HEK293 (cell line): ENCODE measurements around the gene ANKRD52.

Experiments used
- CTCF ChIA-PET: fragments of 350-600 bp; formaldehyde crosslinking; extraction: SDS; loops from one replicate; lab custom pipeline; 2021; ENCODE audit warnings: antibody characterized with exemption; lab: Yijun Ruan, JAX
- POLR2A ChIA-PET: fragments of 300-600 bp; formaldehyde crosslinking; extraction: SDS; loops from one replicate; lab custom pipeline; 2020; ENCODE audit warnings: antibody characterized with exemption, inconsistent platforms; lab: Yijun Ruan, JAX
- H3K27ac ChIP-seq: fragments of 200-500 bp; sonication (Bioruptor generic); 2 replicates; pipeline ENCODE4 v1.5.1; 2014; ENCODE audit warnings: low read depth, low read length, control low read depth, inconsistent platforms; ENCODE audit errors: extremely low read depth
- H3K36me3 ChIP-seq, 2 experiments: fragments of 200-500 bp in 1 of 2; sonication (Bioruptor generic) in 1 of 2; 1 replicate in 1 of 2; 2 replicates in 1 of 2; pipeline ENCODE4 v1.5.1; 2014 to 2017; ENCODE audit warnings: inconsistent platforms in 2 of 2, low read length in 2 of 2; ENCODE audit not compliant: control insufficient read depth in 2 of 2, insufficient read depth in 1 of 2
- H3K4me1 ChIP-seq: fragments of 200-500 bp; sonication (Bioruptor generic); 2 replicates; pipeline ENCODE4 v1.5.1; 2014; ENCODE audit warnings: mild to moderate bottlenecking, low read length, inconsistent platforms; ENCODE audit not compliant: control insufficient read depth, insufficient read depth
- H3K4me3 ChIP-seq: 2 replicates; pipeline ENCODE4 v1.5.1; 2011; ENCODE audit warnings: low read depth, mild to moderate bottlenecking, control low read depth, low read length, moderate library complexity
- H3K9me3 ChIP-seq: fragments of 200-500 bp; sonication (Bioruptor generic); 2 replicates; pipeline ENCODE4 v1.5.1; 2014; ENCODE audit warnings: low read depth, low read length, inconsistent platforms; ENCODE audit not compliant: control insufficient read depth, insufficient read depth
- EGR2 ChIP-seq: fragments of 450-650 bp; formaldehyde crosslinking; IDR thresholded peaks from 2 replicates; pipeline ENCODE4 v1.5.1; 2016; ENCODE audit warnings: low read depth, missing biosample characterization, missing genetic modification characterization
- SP7 ChIP-seq: fragments of 450-650 bp; formaldehyde crosslinking; IDR thresholded peaks from 2 replicates; pipeline ENCODE4 v1.5.1; 2016; ENCODE audit warnings: missing biosample characterization, missing genetic modification characterization
- ZFHX2 ChIP-seq: fragments of 450-650 bp; formaldehyde crosslinking; conservative IDR thresholded peaks from 2 replicates; pipeline ENCODE4 v1.5.1; 2016; ENCODE audit warnings: missing biosample characterization, missing genetic modification characterization
- ZNF184 ChIP-seq: fragments of 450-650 bp; IDR thresholded peaks from 2 replicates; pipeline ENCODE4 v1.5.1; 2018; ENCODE audit warnings: missing biosample characterization, mild to moderate bottlenecking, missing genetic modification characterization
- ZNF302 ChIP-seq: fragments of 450-650 bp; formaldehyde crosslinking; IDR thresholded peaks from 2 replicates; pipeline ENCODE4 v1.5.1; 2016; ENCODE audit warnings: missing biosample characterization, missing genetic modification characterization, low read depth
- ZNF335 ChIP-seq: fragments of 450-650 bp; formaldehyde crosslinking; conservative IDR thresholded peaks from 2 replicates; pipeline ENCODE4 v1.5.1; 2016; ENCODE audit warnings: missing biosample characterization, missing genetic modification characterization
- ZNF544 ChIP-seq: fragments of 450-650 bp; formaldehyde crosslinking; IDR thresholded peaks from 2 replicates; pipeline ENCODE4 v1.5.0; 2017; ENCODE audit warnings: missing biosample characterization, missing genetic modification characterization
- ZNF571 ChIP-seq: fragments of 450-650 bp; formaldehyde crosslinking; IDR thresholded peaks from 2 replicates; pipeline ENCODE4 v1.5.0; 2017; ENCODE audit warnings: missing biosample characterization, missing genetic modification characterization
- ZNF585B ChIP-seq: fragments of 450-650 bp; formaldehyde crosslinking; IDR thresholded peaks from 2 replicates; pipeline ENCODE4 v1.5.1; 2016; ENCODE audit warnings: missing biosample characterization, missing genetic modification characterization
- ZNF707 ChIP-seq: fragments of 450-650 bp; formaldehyde crosslinking; IDR thresholded peaks from 2 replicates; pipeline ENCODE4 v1.5.1; 2016; ENCODE audit warnings: missing biosample characterization, missing genetic modification characterization
- TF ChIP-seq, protein P1 (sequence below): fragments of 450-650 bp; formaldehyde crosslinking; IDR thresholded peaks from 2 replicates; pipeline ENCODE4 v1.5.1; 2016; ENCODE audit warnings: missing biosample characterization, missing genetic modification characterization
- TF ChIP-seq, protein P2 (sequence below): IDR thresholded peaks from 2 replicates; pipeline ENCODE4 v1.6.1; 2011; ENCODE audit warnings: mild to moderate bottlenecking, low read depth, low read length, borderline replicate concordance
- TF ChIP-seq, protein P3 (sequence below): fragments of 450-650 bp; formaldehyde crosslinking; IDR thresholded peaks from 2 replicates; pipeline ENCODE4 v1.5.1; 2016; ENCODE audit warnings: missing biosample characterization, missing genetic modification characterization
- TF ChIP-seq, protein P4 (sequence below): fragments of 450-650 bp; formaldehyde crosslinking; IDR thresholded peaks from 2 replicates; pipeline ENCODE4 v1.5.1; 2016; ENCODE audit warnings: missing biosample characterization, missing genetic modification characterization

ANKRD52 gene

DNA sequence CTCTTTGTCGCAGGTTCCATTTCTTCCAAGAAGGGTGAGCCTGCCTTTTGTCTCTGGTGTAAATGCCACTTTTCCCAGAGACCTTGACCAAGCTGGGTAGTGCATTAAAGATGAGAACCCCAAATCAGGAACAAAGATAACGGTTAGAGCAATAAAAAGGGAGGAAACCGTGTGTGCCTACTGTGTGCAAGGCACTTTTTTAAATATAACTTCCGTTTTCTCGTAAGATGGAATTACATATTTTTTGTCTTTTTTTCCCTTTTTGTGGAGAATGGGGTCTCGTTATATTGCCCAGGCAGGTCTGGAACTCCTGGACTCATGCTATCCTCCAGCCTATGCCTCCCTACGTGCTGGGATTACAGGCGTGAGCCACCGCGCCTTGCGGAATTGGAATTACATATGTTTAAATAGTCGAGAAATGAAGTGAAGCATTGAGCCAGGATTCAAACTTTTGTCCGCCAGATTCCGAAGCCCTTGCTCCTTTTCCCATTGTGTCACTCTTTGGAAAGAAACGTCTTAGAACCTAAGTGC, 34.5 kb downstream of the ANKRD52 start:
- no peaks in the 10 kb centered on the region for H3K9me3 ChIP-seq
- CTCF ChIA-PET: interaction anchor here (1.0 to 5.3 kb wide), 9 partner anchors 10 to 120 kb away, joined by 4 to 73 read pairs (median 13); partner anchors contain the start of genes PA2G4, SMARCC2 and ZC3H10
- peak overlapping the region; percentile 51 for H3K27ac ChIP-seq
- H3K4me1 ChIP-seq: peaks cover 12% of the 10 kb centered on the region; the same call in 1 of the 2 replicates
- no peak overlapping the region for H3K4me3 ChIP-seq
- peaks cover 9 to 18% of the 10 kb centered on the region in 2 experiments; a peak in 2 of 3 replicates for H3K36me3 ChIP-seq
- POLR2A ChIA-PET: interaction anchor here (3.6 kb wide), 1 partner anchor 17 kb away, joined by 47 read pairs; no protein-coding TSS in a partner anchor
- no peak for TF ChIP-seq ZNF184 (tag by site-specific recombination)
- TF ChIP-seq, protein P1, sequence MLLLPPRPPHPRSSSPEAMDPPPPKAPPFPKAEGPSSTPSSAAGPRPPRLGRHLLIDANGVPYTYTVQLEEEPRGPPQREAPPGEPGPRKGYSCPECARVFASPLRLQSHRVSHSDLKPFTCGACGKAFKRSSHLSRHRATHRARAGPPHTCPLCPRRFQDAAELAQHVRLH (tag by site-specific recombination): no peak
- no peak for TF ChIP-seq ZNF302
- 0 out of 2 replicates have a peak, but pooled peaks have one; percentile 29 for TF ChIP-seq ZNF335
- TF ChIP-seq, protein P2, sequence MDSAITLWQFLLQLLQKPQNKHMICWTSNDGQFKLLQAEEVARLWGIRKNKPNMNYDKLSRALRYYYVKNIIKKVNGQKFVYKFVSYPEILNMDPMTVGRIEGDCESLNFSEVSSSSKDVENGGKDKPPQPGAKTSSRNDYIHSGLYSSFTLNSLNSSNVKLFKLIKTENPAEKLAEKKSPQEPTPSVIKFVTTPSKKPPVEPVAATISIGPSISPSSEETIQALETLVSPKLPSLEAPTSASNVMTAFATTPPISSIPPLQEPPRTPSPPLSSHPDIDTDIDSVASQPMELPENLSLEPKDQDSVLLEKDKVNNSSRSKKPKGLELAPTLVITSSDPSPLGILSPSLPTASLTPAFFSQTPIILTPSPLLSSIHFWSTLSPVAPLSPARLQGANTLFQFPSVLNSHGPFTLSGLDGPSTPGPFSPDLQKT: no peak

DNA sequence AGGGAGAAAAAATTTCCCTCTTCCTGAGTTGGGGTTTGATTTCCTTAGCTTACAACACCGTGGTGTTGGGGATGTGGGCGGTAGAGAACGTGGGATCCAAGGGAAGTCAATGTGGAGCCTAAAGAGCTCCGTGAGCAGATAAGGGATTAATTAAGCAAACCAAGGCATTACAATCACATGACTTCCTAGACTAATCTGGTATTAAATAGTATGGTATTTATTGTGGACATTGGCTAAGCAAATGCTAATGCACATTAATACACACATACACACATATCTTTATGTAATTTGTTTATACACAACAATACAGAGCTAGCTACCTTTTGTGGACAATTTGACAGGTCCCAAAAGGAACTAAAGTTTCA, 35.7 kb downstream of the ANKRD52 start:
- Histone ChIP-seq H3K36me3 (peaks cover 8 to 17% of the 10 kb centered on the region in 2 experiments; a peak in 2 of 3 replicates), H3K4me3 (peak overlapping the region; percentile 77), H3K9me3 (no peaks in the 10 kb centered on the region), H3K27ac (peak overlapping the region; percentile 83), H3K4me1 (peaks cover 12% of the 10 kb centered on the region; the same call in 1 of the 2 replicates)
- ChIA-PET POLR2A (interaction anchor here (0.5 to 3.6 kb wide), 24 partner anchors 8 to 266 kb away, joined by 3 to 59 read pairs (median 12); partner anchors contain the start of genes ANKRD52, CNPY2, COQ10A and CS), CTCF (interaction anchor here (0.6 to 5.3 kb wide), 21 partner anchors 11 to 849 kb away, joined by 3 to 73 read pairs (median 5); partner anchors contain the start of genes ANKRD52, PA2G4, SMARCC2 and ZC3H10)
- TF ChIP-seq ZNF571: no peak
- no peak for TF ChIP-seq ZNF707 (tag by site-specific recombination)
- no peak for TF ChIP-seq ZNF544
- TF ChIP-seq, protein P3, sequence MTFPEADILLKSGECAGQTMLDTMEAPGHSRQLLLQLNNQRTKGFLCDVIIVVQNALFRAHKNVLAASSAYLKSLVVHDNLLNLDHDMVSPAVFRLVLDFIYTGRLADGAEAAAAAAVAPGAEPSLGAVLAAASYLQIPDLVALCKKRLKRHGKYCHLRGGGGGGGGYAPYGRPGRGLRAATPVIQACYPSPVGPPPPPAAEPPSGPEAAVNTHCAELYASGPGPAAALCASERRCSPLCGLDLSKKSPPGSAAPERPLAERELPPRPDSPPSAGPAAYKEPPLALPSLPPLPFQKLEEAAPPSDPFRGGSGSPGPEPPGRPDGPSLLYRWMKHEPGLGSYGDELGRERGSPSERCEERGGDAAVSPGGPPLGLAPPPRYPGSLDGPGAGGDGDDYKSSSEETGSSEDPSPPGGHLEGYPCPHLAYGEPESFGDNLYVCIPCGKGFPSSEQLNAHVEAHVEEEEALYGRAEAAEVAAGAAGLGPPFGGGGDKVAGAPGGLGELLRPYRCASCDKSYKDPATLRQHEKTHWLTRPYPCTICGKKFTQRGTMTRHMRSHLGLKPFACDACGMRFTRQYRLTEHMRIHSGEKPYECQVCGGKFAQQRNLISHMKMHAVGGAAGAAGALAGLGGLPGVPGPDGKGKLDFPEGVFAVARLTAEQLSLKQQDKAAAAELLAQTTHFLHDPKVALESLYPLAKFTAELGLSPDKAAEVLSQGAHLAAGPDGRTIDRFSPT (tag by site-specific recombination): no peak
- peak; percentile 36; the same call in 1 of the 2 replicates for TF ChIP-seq EGR2 (tag by site-specific recombination)
- TF ChIP-seq, protein P4, sequence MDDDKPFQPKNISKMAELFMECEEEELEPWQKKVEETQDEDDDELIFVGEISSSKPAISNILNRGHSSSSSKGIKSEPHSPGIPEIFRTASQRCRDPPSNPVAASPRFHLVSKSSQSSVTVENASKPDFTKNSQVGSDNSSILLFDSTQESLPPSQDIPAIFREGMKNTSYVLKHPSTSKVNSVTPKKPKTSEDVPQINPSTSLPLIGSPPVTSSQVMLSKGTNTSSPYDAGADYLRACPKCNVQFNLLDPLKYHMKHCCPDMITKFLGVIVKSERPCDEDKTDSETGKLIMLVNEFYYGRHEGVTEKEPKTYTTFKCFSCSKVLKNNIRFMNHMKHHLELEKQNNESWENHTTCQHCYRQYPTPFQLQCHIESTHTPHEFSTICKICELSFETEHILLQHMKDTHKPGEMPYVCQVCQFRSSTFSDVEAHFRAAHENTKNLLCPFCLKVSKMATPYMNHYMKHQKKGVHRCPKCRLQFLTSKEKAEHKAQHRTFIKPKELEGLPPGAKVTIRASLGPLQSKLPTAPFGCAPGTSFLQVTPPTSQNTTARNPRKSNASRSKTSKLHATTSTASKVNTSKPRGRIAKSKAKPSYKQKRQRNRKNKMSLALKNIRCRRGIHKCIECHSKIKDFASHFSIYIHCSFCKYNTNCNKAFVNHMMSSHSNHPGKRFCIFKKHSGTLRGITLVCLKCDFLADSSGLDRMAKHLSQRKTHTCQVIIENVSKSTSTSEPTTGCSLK: no peak
- peak; percentile 55 for TF ChIP-seq ZFHX2
- TF ChIP-seq SP7 (tag by site-specific recombination): no peak
- TF ChIP-seq ZNF585B (tag by site-specific recombination): no peak
